ENCODE results near the gene MYRIP. TPM values are rescaled to one million over a fixed set of nuclear protein-coding genes. Genes with fewer than 3 reads are reported as not detected.

Gene MYRIP
- total RNA-seq, 1 experiment from 2014 or later: 1.6 TPM

GRCh38 chr3:39763390-39763789 lies 46.0 kb upstream of the MYRIP start (continued):
- TF ChIP-seq NFATC4 (CRISPR knock-in tag; IDR thresholded peaks at IDR 0.05): no peak

GRCh38 chr3:39765575-39765974 lies 43.8 kb upstream of the MYRIP start:
- H3K36me3 Mint-ChIP-seq: peaks cover 14% of the 10 kb centered on the region

More at GRCh38 chr3:39765575-39765974, 43.8 kb upstream of the MYRIP start:
- TF ChIP-seq CREB1 (CRISPR knock-in tag; IDR thresholded peaks at IDR 0.05) (no peak), CDX4 (CRISPR knock-in tag; IDR thresholded peaks at IDR 0.05; ENCODE audit: borderline replicate concordance) (no peak), SOX15 (CRISPR knock-in tag; IDR thresholded peaks at IDR 0.05) (no peak), ATF6 (CRISPR knock-in tag; IDR thresholded peaks at IDR 0.05) (no peak), SMAD3 (CRISPR knock-in tag; IDR thresholded peaks at IDR 0.05; ENCODE audit: borderline replicate concordance) (no peak), ZNF263 (CRISPR knock-in tag; IDR thresholded peaks at IDR 0.05; ENCODE audit: low read depth) (no peak), ETV6 (CRISPR knock-in tag; IDR thresholded peaks at IDR 0.05) (no peak), AR (CRISPR knock-in tag; IDR thresholded peaks at IDR 0.05) (no peak), ZNF416 (CRISPR knock-in tag; IDR thresholded peaks at IDR 0.05) (no peak), OVOL2 (CRISPR knock-in tag; IDR thresholded peaks at IDR 0.05; ENCODE audit: borderline replicate concordance) (no peak), ELF4 (CRISPR knock-in tag; IDR thresholded peaks at IDR 0.05; ENCODE audit: low read depth) (no peak), NR1H2 (CRISPR knock-in tag; IDR thresholded peaks at IDR 0.05) (no peak), CTCF (IDR thresholded peaks at IDR 0.05) (no peak), IRF2 (CRISPR knock-in tag; IDR thresholded peaks at IDR 0.05; ENCODE audit: borderline replicate concordance, low read depth) (no peak), ZNF423 (CRISPR knock-in tag; IDR thresholded peaks at IDR 0.05) (no peak), FOXP1 (CRISPR knock-in tag; IDR thresholded peaks at IDR 0.05; ENCODE audit: borderline replicate concordance) (no peak), NR2C2 (CRISPR knock-in tag; IDR thresholded peaks at IDR 0.05) (no peak), FOXJ3 (CRISPR knock-in tag; IDR thresholded peaks at IDR 0.05; ENCODE audit: borderline replicate concordance) (no peak), ESRRA (CRISPR knock-in tag; IDR thresholded peaks at IDR 0.05; ENCODE audit: borderline replicate concordance) (no peak)
- Mint-ChIP-seq H3K4me3 (no peak overlapping the region), H3K27ac (no peak overlapping the region), H3K4me1 (no peaks in the 10 kb centered on the region), H3K9me3 (peaks cover 24% of the 10 kb centered on the region), H3K27me3 (ENCODE audit: low read depth) (no peaks in the 10 kb centered on the region; the same call in 1 of the 2 replicates)
- ChIA-PET POLR2A (no interaction called here), CTCF (no interaction called here)
- DNase-seq (ENCODE audit: low spot score) (no peak), ATAC-seq (no peak)
